B cell (primary cell): ENCODE results near the gene CRYGN. TPM values are rescaled to one million over a fixed set of nuclear protein-coding genes. Genes with fewer than 3 reads are reported as not detected.

Experiments used
- ATAC-seq: fragments of 200-7000 bp; cut with Tn5 transposase; one replicate; pipeline ENCODE4 v1.10.0; 2021; ENCODE audit warnings: low read depth, mild to moderate bottlenecking, moderate number of reproducible peaks, moderate library complexity
- CTCF ChIA-PET: fragments of 350-600 bp; sonication (Branson Sonifier 250); formaldehyde crosslinking; loops from one replicate; lab custom pipeline; 2021; ENCODE audit warnings: antibody characterized with exemption, inconsistent platforms; lab: Charles Lee
- POLR2A ChIA-PET: fragments of 350-600 bp; sonication (Branson Sonifier 250); formaldehyde crosslinking; loops from one replicate; lab custom pipeline; 2021; ENCODE audit warnings: antibody characterized with exemption; lab: Charles Lee
- DNase-seq: peaks from one replicate; pipeline ENCODE4 v3.0.0; 2013
- H2AFZ ChIP-seq: 2 replicates; pipeline ENCODE4 v1.6.1; 2012; ENCODE audit warnings: mild to moderate bottlenecking, low read depth, low read length; ENCODE audit not compliant: insufficient read depth, poor library complexity, severe bottlenecking
- H3K27ac ChIP-seq, 2 donors: 1 replicate in 1 of 2; 2 replicates in 1 of 2; pipeline ENCODE4 v1.5.1; 2012 to 2013; ENCODE audit warnings: low read length in 2 of 2, mild to moderate bottlenecking in 2 of 2, moderate library complexity in 1 of 2
- H3K27me3 ChIP-seq, 4 experiments: fragments of 200-600 bp in 1 of 4; sonication (generic) in 1 of 4; replicated peaks in 1 of 4; 1 replicate in 2 of 4; 2 replicates in 2 of 4; pipeline versions ENCODE4 v1.6.1 to v1.7.0; 2013 to 2016; ENCODE audit warnings: low read length in 3 of 4, mild to moderate bottlenecking in 2 of 4, mixed read lengths in 1 of 4, moderate library complexity in 1 of 4; ENCODE audit not compliant: insufficient read depth in 4 of 4, control insufficient read depth in 3 of 4; ENCODE audit errors: control extremely low read depth in 1 of 4
- H3K36me3 ChIP-seq, 2 experiments: replicated peaks in 1 of 2; 1 replicate in 1 of 2; 2 replicates in 1 of 2; pipeline versions ENCODE4 v1.6.1 to v1.7.1; 2013; ENCODE audit warnings: low read length in 1 of 2; ENCODE audit not compliant: insufficient read depth in 2 of 2, control insufficient read depth in 1 of 2; ENCODE audit errors: control extremely low read depth in 1 of 2, extremely low read depth in 1 of 2
- H3K4me1 ChIP-seq, 2 donors: fragments of 200-600 bp in 1 of 2; sonication (generic) in 1 of 2; 1 replicate in 1 of 2; 2 replicates in 1 of 2; pipeline versions ENCODE4 v1.5.1 to v1.6.1; 2013 to 2017; ENCODE audit warnings: low read length in 2 of 2; ENCODE audit not compliant: control insufficient read depth in 2 of 2, insufficient read depth in 2 of 2
- H3K4me2 ChIP-seq: replicated peaks from 2 replicates; pipeline ENCODE3; 2012; ENCODE audit warnings: mild to moderate bottlenecking, low read depth, low read length; ENCODE audit not compliant: poor library complexity, severe bottlenecking
- H3K4me3 ChIP-seq, 5 experiments: fragments of 200-600 bp in 1 of 5; sonication (generic) in 1 of 5; 1 replicate in 3 of 5; 2 replicates in 2 of 5; pipeline versions ENCODE4 v1.5.1 to v1.7.0; 2011 to 2016; ENCODE audit warnings: low read length in 4 of 5, mild to moderate bottlenecking in 4 of 5, low read depth in 2 of 5, control low read depth in 1 of 5, moderate library complexity in 1 of 5; ENCODE audit not compliant: insufficient read depth in 1 of 5; ENCODE audit errors: control extremely low read depth in 1 of 5, extremely low read depth in 1 of 5
- H3K79me2 ChIP-seq: fragments of 200-600 bp; sonication (generic); one replicate; pipeline ENCODE4 v1.6.0; 2016; ENCODE audit warnings: low read length; ENCODE audit not compliant: control insufficient read depth, insufficient read depth
- H3K9ac ChIP-seq: fragments of 200-600 bp; sonication (generic); 2 replicates; pipeline ENCODE4 v1.6.1; 2017; ENCODE audit warnings: mild to moderate bottlenecking, low read length, moderate library complexity
- H3K9me3 ChIP-seq, 3 donors: one replicate each; pipeline versions ENCODE4 v1.6.1 to v1.7.1; 2013; ENCODE audit warnings: low read length in 2 of 3; ENCODE audit not compliant: control insufficient read depth in 2 of 3, insufficient read depth in 1 of 3; ENCODE audit errors: control extremely low read depth in 1 of 3
- H4K20me1 ChIP-seq: 2 replicates; pipeline ENCODE4 v1.6.0; 2012; ENCODE audit warnings: mild to moderate bottlenecking, low read length; ENCODE audit not compliant: insufficient read depth, control insufficient read depth, poor library complexity, severe bottlenecking
- H3K27ac Mint-ChIP-seq: one replicate; pipeline ENCODE4 v1.8.0; 2021; ENCODE audit warnings: mixed read lengths
- H3K27me3 Mint-ChIP-seq: one replicate; pipeline ENCODE4 v1.8.0; 2021; ENCODE audit warnings: mixed read lengths
- H3K4me1 Mint-ChIP-seq: one replicate; pipeline ENCODE4 v1.8.0; 2021; ENCODE audit warnings: mixed read lengths
- H3K4me3 Mint-ChIP-seq: one replicate; pipeline ENCODE4 v1.8.0; 2021; ENCODE audit warnings: mixed read lengths
- H3K9me3 Mint-ChIP-seq: one replicate; pipeline ENCODE4 v1.8.0; 2022; ENCODE audit warnings: mixed read lengths; ENCODE audit not compliant: insufficient read depth
- EZH2 ChIP-seq: IDR thresholded peaks from 2 replicates; pipeline ENCODE4 v1.6.1; 2012; ENCODE audit warnings: borderline replicate concordance, low read depth, mild to moderate bottlenecking, moderate library complexity, low read length; ENCODE audit not compliant: insufficient read depth, poor library complexity, severe bottlenecking
- whole genome bisulfite sequencing: methylation state at CpG from one replicate; pipeline ENCODE4 v1.1.5; 2013; ENCODE audit warnings: missing lambda C conversion rate; ENCODE audit not compliant: insufficient coverage; 5-methylcytosine and 5-hydroxymethylcytosine counted together
- intact Hi-C: fragments of 100-400 bp; cut with micrococcal nuclease; formaldehyde crosslinking; loops from one replicate; pipeline ENCODE4 v1.10.0; 2022
- polyA plus RNA-seq: library from polyadenylated mRNA; depleted of rRNA; stranded (reverse); fragments of >200 nt; gene quantifications from 2 replicates; pipeline ENCODE4 v1.2.3, GENCODE V29; 2012
- total RNA-seq, 2 donors: library from RNA; stranded (reverse); fragments of 120-200 nt in 1 of 2; gene quantifications; 1 replicate in 1 of 2; 2 replicates in 1 of 2; pipeline versions ENCODE4 v1.2.3 to v1.2.4, GENCODE V29; 2013 to 2022
- TF ChIP-seq, protein P1 (sequence below): fragments of 200-600 bp; IDR thresholded peaks from one replicate; pipeline ENCODE4 v1.8.0; 2022; ENCODE audit warnings: antibody characterized with exemption, mild to moderate bottlenecking

The CRYGN gene
- total and polyA plus RNA-seq, 2 donors (not counting 1 experiment from before 2014, with no cell fraction given), result not detected

- H3K27ac Mint-ChIP-seq, result no peak overlapping the region
- no peaks in the 10 kb centered on the region for H3K9me3 ChIP-seq
- H3K79me2 ChIP-seq, result no peaks in the 10 kb centered on the region
- intact Hi-C loops, result no loop called here
- H3K27ac ChIP-seq, result no peak overlapping the region
- ChIA-PET CTCF (interaction anchor here (0.7 kb wide), 1 partner anchor 22 kb away, joined by 3 read pairs; no protein-coding TSS in a partner anchor), POLR2A (no interaction called here)
- H3K4me3 ChIP-seq, result no peak overlapping the region
- H4K20me1 ChIP-seq, result no peaks in the 10 kb centered on the region
- no peak overlapping the region for H3K4me3 Mint-ChIP-seq
- H3K9me3 Mint-ChIP-seq, result no peaks in the 10 kb centered on the region
- H3K27me3 ChIP-seq, result peaks cover 0 to 9% (median 0%) of the 10 kb centered on the region in 4 experiments
- peaks cover 25% of the 10 kb centered on the region for H3K27me3 Mint-ChIP-seq
- DNase-seq, result no peak
- H3K4me1 Mint-ChIP-seq, result no peaks in the 10 kb centered on the region
- no peaks in the 10 kb centered on the region for H3K36me3 ChIP-seq
- no peaks in the 10 kb centered on the region for H3K4me1 ChIP-seq
- H2AFZ ChIP-seq, result no peak overlapping the region
- no peak for TF ChIP-seq EZH2
- TF ChIP-seq, protein P1, sequence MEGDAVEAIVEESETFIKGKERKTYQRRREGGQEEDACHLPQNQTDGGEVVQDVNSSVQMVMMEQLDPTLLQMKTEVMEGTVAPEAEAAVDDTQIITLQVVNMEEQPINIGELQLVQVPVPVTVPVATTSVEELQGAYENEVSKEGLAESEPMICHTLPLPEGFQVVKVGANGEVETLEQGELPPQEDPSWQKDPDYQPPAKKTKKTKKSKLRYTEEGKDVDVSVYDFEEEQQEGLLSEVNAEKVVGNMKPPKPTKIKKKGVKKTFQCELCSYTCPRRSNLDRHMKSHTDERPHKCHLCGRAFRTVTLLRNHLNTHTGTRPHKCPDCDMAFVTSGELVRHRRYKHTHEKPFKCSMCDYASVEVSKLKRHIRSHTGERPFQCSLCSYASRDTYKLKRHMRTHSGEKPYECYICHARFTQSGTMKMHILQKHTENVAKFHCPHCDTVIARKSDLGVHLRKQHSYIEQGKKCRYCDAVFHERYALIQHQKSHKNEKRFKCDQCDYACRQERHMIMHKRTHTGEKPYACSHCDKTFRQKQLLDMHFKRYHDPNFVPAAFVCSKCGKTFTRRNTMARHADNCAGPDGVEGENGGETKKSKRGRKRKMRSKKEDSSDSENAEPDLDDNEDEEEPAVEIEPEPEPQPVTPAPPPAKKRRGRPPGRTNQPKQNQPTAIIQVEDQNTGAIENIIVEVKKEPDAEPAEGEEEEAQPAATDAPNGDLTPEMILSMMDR, result no peak
- no peak overlapping the region for H3K4me2 ChIP-seq
- WGBS, result 53% methylated on average over 22 of the region's 24 CpGs
- no peak overlapping the region for H3K9ac ChIP-seq
- no peak for ATAC-seq
Measured at GRCh38 chr7:151389768-151390597, 50.0 kb downstream of the CRYGN start.
